GM21423 (cell line): ENCODE measurements around the gene MTX1.
"Not testable (repeated sequence)": the region's sequence is repeated elsewhere in the genome, so short reads cannot be mapped to it uniquely, and the experiment has no call there.

ENCODE experiments used
- ATAC-seq: cut with Tn5 transposase; IDR thresholded peaks from one replicate; pipeline ENCODE4 v1.9.1; 2021; ENCODE audit warnings: mild to moderate bottlenecking, moderate library complexity; ENCODE audit not compliant: unreplicated experiment

Gene MTX1

GRCh38 chr1:155186794-155187455 is 21.6 kb upstream of the MTX1 start:
- no peak for ATAC-seq

- no peak for ATAC-seq
Observed at GRCh38 chr1:155187456-155187891, 21.0 kb upstream of the MTX1 start.

GRCh38 chr1:155188268-155188667 is 20.2 kb upstream of the MTX1 start:
- no peak for ATAC-seq

- ATAC-seq, result not testable (repeated sequence)
Observed at GRCh38 chr1:155189926-155190325, 18.6 kb upstream of the MTX1 start.

- no peak for ATAC-seq
Observed at GRCh38 chr1:155191904-155192303, 16.6 kb upstream of the MTX1 start.

- no peak for ATAC-seq
Observed at GRCh38 chr1:155192346-155193274, 15.9 kb upstream of the MTX1 start.

- peak; percentile 65 for ATAC-seq
Observed at GRCh38 chr1:155193275-155193990, 15.1 kb upstream of the MTX1 start.

- not testable (repeated sequence) for ATAC-seq
Observed at GRCh38 chr1:155193991-155194240, 14.6 kb upstream of the MTX1 start.

- no peak for ATAC-seq
Observed at GRCh38 chr1:155195201-155196102, 13.0 kb upstream of the MTX1 start.

GRCh38 chr1:155196103-155196892 is 12.2 kb upstream of the MTX1 start:
- no peak for ATAC-seq

- no peak for ATAC-seq
Observed at GRCh38 chr1:155196893-155197638, 11.4 kb upstream of the MTX1 start.

- ATAC-seq, result no peak
Observed at GRCh38 chr1:155197901-155198546, 10.5 kb upstream of the MTX1 start.

- no peak for ATAC-seq
Observed at GRCh38 chr1:155198547-155198906, 10.0 kb upstream of the MTX1 start.

- ATAC-seq, result no peak
Observed at GRCh38 chr1:155199792-155200191, 8.7 kb upstream of the MTX1 start.

- ATAC-seq, result no peak
Observed at GRCh38 chr1:155200920-155201319, 7.6 kb upstream of the MTX1 start.

- ATAC-seq, result no peak
Observed at GRCh38 chr1:155202198-155202597, 6.3 kb upstream of the MTX1 start.

GRCh38 chr1:155202731-155203515 is 5.6 kb upstream of the MTX1 start:
- ATAC-seq, result no peak

GRCh38 chr1:155205035-155205434 is 3.5 kb upstream of the MTX1 start:
- no peak for ATAC-seq
